ENCODE data around the gene DEFB124.
"Not testable (repeated sequence)": the region's sequence is repeated elsewhere in the genome, so short reads cannot be mapped to it uniquely, and the experiment has no call there.

DEFB124 gene, protein sequence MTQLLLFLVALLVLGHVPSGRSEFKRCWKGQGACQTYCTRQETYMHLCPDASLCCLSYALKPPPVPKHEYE

DNA sequence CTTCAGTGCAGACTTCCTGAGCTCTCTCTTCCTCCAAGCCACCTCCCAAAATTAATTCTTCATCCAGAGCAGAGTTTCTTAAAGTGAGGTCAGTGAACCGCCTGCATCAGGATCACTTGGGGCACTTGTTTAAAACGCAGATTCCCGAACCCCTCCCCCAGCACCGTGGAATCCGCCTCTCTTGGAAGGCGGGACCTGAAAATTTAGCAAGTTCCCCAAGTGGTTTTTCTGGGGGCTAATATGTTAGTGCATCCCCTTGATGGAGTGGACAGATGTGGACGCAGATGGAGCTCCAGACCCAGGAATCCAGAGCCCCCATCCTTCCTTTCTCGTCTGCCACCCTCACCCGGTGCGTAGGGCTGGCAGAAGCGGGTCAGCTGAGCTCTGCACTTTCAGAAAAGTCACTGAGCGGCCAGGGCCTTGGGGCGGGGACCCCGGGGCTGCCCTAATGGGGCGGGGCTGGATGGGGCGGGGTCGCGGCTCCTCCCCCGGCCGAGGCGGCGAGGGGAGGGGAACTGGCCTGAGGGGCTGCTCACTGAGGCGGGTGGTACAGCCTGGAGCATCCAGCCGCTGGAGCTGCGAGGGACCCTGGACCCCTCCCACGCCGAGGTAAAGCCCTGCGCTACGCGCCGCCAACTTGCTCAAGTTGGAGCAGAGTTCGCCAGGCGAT, at the start of gene DEFB124, which contains the start of gene REM1:
TSS of gene DEFB124 (minus strand) at position 370 of the 670 bp plus-strand sequence. CDS start 2,114 bp downstream, outside the sequence.
TSS of gene REM1 (plus strand) at position 531 of the 670 bp plus-strand sequence. CDS start 1,158 bp downstream, outside the sequence.
- TF ChIP-seq, protein P1, sequence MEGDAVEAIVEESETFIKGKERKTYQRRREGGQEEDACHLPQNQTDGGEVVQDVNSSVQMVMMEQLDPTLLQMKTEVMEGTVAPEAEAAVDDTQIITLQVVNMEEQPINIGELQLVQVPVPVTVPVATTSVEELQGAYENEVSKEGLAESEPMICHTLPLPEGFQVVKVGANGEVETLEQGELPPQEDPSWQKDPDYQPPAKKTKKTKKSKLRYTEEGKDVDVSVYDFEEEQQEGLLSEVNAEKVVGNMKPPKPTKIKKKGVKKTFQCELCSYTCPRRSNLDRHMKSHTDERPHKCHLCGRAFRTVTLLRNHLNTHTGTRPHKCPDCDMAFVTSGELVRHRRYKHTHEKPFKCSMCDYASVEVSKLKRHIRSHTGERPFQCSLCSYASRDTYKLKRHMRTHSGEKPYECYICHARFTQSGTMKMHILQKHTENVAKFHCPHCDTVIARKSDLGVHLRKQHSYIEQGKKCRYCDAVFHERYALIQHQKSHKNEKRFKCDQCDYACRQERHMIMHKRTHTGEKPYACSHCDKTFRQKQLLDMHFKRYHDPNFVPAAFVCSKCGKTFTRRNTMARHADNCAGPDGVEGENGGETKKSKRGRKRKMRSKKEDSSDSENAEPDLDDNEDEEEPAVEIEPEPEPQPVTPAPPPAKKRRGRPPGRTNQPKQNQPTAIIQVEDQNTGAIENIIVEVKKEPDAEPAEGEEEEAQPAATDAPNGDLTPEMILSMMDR (IDR thresholded peaks at IDR 0.05; ENCODE audit: low read depth, low read length): no peak
- no peak within 1 kb of the TSS for H3K4me3 ChIP-seq (ENCODE audit: low read depth, low read length)

DNA sequence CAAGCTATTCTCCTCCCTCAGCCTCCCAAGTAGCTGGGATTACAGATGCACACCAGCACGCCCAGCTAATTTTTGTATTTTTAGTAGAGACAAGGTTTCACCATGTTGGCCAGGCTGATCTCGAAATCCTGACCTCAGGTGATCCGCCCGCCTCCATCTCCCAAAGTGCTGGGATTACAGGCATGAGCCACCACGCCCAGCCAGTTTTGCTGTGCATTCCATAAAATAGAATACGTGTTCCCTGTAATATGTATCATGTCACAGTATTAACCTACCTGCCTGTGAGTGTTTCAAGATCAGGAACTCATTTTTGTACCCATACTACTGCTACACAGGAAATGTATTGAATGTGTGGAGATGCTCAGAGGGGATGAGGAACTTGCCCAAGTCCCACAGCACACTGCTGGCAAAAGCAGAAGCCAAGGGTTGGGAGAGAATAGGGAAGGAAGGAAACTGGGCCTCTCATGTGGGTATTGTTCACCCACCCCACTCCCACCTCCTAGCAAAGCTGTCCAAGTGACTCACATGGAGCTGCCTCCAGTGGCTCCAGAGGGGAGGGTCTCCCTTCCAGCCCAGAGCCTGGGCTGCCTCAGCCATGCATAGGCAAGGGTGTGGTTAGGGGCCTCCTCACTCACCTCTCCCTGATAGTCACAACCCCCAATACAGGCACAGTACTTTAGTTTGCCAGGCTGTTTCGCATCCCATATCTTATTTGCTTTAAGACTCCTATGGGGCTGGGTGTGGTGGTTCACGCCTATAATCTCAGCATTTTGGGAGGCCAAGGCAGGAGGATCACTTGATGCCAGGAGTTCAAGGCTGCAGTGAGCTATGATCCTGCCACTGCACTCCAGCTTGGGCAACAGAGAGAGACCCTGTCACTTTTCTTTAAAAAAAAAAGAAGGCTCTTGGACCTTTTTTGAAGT, 48.7 kb upstream of the DEFB124 start:
- TF ChIP-seq, protein P1 (IDR thresholded peaks at IDR 0.05; ENCODE audit: low read depth, low read length): no peak

DNA sequence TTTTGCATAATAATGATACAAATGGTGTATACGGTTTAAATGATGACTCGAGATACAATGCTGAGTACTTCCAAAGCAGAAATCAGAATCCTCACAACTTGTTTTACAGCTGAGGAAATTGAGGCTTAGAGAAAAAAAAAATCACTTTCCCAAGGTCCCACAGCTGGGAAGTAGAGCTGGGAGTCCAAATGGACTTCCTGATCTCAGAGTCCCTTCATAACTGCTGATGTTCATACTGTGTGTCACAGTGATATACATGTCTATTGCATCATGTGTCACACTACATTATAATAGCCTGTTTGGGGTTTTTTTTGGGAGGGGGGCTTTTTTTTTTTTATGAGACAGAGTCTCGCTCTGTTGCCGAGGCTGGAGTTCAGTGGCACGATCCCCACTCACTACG, 47.8 kb upstream of the DEFB124 start:
- TF ChIP-seq, protein P1 (IDR thresholded peaks at IDR 0.05; ENCODE audit: low read depth, low read length): no peak
- no peak overlapping the region for H3K4me3 ChIP-seq (ENCODE audit: low read depth, low read length)

More for the DNA sequence above, 48.7 kb upstream of the DEFB124 start:
- H3K4me3 ChIP-seq (ENCODE audit: low read depth, low read length): no peak overlapping the region

DNA sequence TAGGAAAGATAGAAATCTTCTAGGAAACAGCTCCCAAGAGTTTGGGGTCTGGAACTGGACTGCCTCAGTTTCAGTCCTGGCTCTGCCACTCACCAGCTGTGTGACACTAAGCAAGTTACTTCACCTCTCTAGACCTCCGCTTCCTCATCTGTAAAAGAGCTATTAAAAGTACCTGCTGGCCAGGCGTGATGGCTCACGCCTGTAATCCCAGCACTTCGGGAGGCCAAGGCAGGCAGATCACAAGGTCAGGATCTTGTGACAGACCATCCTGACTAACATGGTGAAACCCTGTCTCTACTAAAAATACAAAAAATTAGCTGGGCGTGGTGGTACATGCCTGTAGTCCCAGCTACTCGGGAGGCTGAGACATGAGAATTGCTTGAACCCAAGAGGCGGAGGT, 46.3 kb upstream of the DEFB124 start:
- not testable (repeated sequence) for H3K4me3 ChIP-seq (ENCODE audit: low read depth, low read length)

DNA sequence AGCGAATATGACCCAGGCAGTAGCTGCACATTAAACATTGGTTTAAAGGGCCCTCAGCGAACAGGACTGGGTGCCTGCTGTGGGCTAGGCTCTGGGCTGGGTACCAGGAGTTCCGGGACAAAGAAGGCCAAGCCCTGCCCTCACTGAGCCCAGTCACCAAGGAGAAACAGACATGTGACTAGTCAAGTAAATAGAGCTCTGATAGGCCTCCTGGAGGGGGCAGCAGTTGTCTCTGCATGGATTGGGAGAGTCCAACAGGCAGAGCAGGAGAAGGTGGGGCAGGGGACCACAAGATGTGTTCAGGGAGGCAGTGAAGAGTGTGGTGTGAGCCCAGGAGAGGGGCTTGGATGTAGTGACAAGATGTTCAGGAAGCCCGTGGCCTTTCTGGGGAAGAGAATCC, 42.4 kb upstream of the DEFB124 start:
- H3K4me3 ChIP-seq (ENCODE audit: low read depth, low read length): no peak overlapping the region
- TF ChIP-seq, protein P1 (IDR thresholded peaks at IDR 0.05; ENCODE audit: low read depth, low read length): peak; percentile 14; the same call in 1 of the 2 replicates

DNA sequence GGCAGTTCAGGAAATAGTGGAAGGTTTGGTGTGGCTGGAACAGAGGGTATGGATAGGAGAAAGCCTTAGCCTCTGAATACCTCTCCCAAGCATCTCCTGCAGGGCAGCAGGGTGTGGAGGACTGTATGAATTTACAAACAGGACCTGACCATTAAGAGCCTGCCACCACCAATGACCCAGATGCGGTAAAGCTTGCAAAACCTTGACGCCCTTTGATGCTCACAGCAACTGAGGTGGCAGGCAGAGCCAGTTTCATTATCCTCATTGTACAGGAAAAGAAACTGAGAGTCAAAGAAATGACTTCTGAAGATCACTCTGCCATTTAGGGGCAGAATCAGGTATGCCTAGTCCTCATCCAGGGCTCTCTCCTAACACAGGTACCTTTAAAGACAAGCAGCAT, 41.7 kb upstream of the DEFB124 start:
- H3K4me3 ChIP-seq (ENCODE audit: low read depth, low read length): peak overlapping the region; percentile 98
- TF ChIP-seq, protein P1 (IDR thresholded peaks at IDR 0.05; ENCODE audit: low read depth, low read length): no peak

DNA sequence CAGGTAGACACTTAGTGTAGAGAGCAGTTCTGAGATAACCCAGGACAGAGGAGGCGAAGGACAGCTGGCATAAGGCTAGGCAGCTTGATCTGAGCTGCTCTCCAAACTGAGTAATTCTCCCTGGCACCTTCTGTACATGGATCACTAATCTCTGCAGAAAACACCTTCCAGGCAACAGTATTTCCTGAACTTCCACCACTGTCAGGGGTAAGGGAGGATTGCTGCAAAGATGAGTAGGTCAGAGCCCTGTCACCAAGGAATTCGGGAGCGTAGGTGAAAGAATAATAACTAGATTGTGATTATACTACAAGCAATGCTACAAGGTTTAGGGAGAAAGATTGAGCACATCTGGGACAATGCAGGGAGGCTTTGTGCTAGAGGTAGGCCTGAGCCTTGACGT, 41.2 kb upstream of the DEFB124 start:
- H3K4me3 ChIP-seq (ENCODE audit: low read depth, low read length): peak overlapping the region; percentile 98
- TF ChIP-seq, protein P1 (IDR thresholded peaks at IDR 0.05; ENCODE audit: low read depth, low read length): no peak
